ENCODE data around the gene MYO10.

Gene MYO10

DNA sequence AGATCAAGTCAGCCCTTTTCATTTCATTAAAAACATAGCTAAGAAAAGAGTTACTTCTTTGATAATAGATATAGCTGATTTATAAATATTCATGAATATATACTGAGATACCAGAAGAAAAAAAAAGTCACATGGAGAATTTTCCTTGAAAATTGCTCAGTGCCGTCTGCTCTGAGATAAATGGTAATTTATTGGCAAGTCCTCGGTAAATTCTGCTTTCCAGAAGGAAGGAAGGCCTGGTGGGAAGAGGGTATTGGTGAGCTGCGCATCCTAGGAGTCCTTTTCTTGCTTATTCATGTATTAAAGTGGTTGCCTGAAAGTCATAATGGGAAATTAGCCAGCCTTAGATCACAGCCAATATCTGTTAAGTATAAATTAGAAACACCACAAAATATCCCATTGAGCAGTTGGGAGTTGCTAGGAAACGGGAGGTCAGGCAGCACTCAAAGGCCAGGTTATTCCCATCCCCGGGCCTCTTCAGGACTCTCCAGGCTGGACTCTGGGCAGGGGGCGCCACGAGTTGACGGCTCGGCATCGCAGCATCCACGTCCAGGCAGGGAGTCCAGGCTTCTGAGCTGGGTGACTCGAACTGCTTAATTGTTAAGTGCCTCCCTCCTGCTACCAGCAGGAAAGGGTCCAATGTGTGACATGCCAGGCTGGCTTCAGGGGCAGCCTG lies 202.6 kb downstream of the MYO10 start:
- Histone ChIP-seq H3K9me3 (ENCODE audit: control insufficient read depth, insufficient read depth, low read depth, low read length) (no peaks in the 10 kb centered on the region), H3K4me3 (ENCODE audit: low read depth, low read length) (no peak overlapping the region), H3K27ac (ENCODE audit: extremely low read depth, low read depth, low read length) (no peak overlapping the region), H3K36me3 (ENCODE audit: control insufficient read depth in 2 of 2, insufficient read depth in 1 of 2, low read length in 2 of 2) (no peaks in the 10 kb centered on the region; a peak in 1 of 3 replicates), H3K4me1 (ENCODE audit: control insufficient read depth, insufficient read depth, low read length) (peaks cover 5% of the 10 kb centered on the region)
- ChIA-PET CTCF (no interaction called here), POLR2A (no interaction called here)
- no peak for TF ChIP-seq ZNF16 (tag by site-specific recombination; IDR thresholded peaks at IDR 0.05; ENCODE audit: low read depth)
- TF ChIP-seq ZNF366 (tag by site-specific recombination; conservative IDR thresholded peaks at IDR 0.05), result no peak
- TF ChIP-seq, protein P1, sequence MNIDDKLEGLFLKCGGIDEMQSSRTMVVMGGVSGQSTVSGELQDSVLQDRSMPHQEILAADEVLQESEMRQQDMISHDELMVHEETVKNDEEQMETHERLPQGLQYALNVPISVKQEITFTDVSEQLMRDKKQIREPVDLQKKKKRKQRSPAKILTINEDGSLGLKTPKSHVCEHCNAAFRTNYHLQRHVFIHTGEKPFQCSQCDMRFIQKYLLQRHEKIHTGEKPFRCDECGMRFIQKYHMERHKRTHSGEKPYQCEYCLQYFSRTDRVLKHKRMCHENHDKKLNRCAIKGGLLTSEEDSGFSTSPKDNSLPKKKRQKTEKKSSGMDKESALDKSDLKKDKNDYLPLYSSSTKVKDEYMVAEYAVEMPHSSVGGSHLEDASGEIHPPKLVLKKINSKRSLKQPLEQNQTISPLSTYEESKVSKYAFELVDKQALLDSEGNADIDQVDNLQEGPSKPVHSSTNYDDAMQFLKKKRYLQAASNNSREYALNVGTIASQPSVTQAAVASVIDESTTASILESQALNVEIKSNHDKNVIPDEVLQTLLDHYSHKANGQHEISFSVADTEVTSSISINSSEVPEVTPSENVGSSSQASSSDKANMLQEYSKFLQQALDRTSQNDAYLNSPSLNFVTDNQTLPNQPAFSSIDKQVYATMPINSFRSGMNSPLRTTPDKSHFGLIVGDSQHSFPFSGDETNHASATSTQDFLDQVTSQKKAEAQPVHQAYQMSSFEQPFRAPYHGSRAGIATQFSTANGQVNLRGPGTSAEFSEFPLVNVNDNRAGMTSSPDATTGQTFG (tag by site-specific recombination; IDR thresholded peaks at IDR 0.05; ENCODE audit: borderline replicate concordance), result no peak
- no peak for TF ChIP-seq ZNF132 (tag by site-specific recombination; IDR thresholded peaks at IDR 0.05; ENCODE audit: borderline replicate concordance)
- TF ChIP-seq, protein P2, sequence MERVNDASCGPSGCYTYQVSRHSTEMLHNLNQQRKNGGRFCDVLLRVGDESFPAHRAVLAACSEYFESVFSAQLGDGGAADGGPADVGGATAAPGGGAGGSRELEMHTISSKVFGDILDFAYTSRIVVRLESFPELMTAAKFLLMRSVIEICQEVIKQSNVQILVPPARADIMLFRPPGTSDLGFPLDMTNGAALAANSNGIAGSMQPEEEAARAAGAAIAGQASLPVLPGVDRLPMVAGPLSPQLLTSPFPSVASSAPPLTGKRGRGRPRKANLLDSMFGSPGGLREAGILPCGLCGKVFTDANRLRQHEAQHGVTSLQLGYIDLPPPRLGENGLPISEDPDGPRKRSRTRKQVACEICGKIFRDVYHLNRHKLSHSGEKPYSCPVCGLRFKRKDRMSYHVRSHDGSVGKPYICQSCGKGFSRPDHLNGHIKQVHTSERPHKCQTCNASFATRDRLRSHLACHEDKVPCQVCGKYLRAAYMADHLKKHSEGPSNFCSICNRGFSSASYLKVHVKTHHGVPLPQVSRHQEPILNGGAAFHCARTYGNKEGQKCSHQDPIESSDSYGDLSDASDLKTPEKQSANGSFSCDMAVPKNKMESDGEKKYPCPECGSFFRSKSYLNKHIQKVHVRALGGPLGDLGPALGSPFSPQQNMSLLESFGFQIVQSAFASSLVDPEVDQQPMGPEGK (tag by site-specific recombination; IDR thresholded peaks at IDR 0.05), result no peak
- TF ChIP-seq, protein P3, sequence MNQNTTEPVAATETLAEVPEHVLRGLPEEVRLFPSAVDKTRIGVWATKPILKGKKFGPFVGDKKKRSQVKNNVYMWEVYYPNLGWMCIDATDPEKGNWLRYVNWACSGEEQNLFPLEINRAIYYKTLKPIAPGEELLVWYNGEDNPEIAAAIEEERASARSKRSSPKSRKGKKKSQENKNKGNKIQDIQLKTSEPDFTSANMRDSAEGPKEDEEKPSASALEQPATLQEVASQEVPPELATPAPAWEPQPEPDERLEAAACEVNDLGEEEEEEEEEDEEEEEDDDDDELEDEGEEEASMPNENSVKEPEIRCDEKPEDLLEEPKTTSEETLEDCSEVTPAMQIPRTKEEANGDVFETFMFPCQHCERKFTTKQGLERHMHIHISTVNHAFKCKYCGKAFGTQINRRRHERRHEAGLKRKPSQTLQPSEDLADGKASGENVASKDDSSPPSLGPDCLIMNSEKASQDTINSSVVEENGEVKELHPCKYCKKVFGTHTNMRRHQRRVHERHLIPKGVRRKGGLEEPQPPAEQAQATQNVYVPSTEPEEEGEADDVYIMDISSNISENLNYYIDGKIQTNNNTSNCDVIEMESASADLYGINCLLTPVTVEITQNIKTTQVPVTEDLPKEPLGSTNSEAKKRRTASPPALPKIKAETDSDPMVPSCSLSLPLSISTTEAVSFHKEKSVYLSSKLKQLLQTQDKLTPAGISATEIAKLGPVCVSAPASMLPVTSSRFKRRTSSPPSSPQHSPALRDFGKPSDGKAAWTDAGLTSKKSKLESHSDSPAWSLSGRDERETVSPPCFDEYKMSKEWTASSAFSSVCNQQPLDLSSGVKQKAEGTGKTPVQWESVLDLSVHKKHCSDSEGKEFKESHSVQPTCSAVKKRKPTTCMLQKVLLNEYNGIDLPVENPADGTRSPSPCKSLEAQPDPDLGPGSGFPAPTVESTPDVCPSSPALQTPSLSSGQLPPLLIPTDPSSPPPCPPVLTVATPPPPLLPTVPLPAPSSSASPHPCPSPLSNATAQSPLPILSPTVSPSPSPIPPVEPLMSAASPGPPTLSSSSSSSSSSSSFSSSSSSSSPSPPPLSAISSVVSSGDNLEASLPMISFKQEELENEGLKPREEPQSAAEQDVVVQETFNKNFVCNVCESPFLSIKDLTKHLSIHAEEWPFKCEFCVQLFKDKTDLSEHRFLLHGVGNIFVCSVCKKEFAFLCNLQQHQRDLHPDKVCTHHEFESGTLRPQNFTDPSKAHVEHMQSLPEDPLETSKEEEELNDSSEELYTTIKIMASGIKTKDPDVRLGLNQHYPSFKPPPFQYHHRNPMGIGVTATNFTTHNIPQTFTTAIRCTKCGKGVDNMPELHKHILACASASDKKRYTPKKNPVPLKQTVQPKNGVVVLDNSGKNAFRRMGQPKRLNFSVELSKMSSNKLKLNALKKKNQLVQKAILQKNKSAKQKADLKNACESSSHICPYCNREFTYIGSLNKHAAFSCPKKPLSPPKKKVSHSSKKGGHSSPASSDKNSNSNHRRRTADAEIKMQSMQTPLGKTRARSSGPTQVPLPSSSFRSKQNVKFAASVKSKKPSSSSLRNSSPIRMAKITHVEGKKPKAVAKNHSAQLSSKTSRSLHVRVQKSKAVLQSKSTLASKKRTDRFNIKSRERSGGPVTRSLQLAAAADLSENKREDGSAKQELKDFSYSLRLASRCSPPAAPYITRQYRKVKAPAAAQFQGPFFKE (tag by site-specific recombination; IDR thresholded peaks at IDR 0.05; ENCODE audit: borderline replicate concordance), result no peak

DNA sequence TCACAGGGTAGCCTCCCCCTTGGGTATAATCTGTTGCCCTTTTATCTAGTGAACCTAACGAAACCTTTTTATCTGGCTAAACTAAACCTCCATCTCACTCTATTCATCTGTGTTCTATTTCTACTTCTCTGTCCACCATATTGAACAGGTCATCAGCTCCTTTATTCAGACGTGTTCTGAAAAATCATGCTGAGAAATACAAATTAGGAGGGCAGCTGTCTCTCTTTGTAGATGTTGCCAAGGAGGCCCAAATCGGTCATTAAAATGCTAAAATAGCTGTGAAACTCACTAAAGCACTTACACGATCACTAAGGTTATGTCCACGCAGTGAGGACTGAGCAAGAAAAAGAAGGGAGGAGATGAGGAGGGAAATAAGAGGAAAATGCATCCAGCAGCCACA lies 203.7 kb downstream of the MYO10 start:
- ChIA-PET POLR2A (interaction anchor here (0.6 kb wide), 1 partner anchor 25 kb away, joined by 5 read pairs; no protein-coding TSS in a partner anchor), CTCF (no interaction called here)
- Histone ChIP-seq H3K4me1 (ENCODE audit: control insufficient read depth, insufficient read depth, low read length) (peaks cover 10% of the 10 kb centered on the region), H3K9me3 (ENCODE audit: control insufficient read depth, insufficient read depth, low read depth, low read length) (no peaks in the 10 kb centered on the region), H3K36me3 (ENCODE audit: control insufficient read depth in 2 of 2, insufficient read depth in 1 of 2, low read length in 2 of 2) (no peaks in the 10 kb centered on the region; a peak in 1 of 3 replicates), H3K27ac (ENCODE audit: extremely low read depth, low read depth, low read length) (no peak overlapping the region), H3K4me3 (ENCODE audit: low read depth, low read length) (no peak overlapping the region)
- TF ChIP-seq ZNF600 (tag by site-specific recombination; IDR thresholded peaks at IDR 0.05) (no peak), ZBTB48 (tag by site-specific recombination; IDR thresholded peaks at IDR 0.05) (no peak), SP2 (tag by site-specific recombination; IDR thresholded peaks at IDR 0.05) (no peak), ZNF311 (tag by site-specific recombination; IDR thresholded peaks at IDR 0.05; ENCODE audit: borderline replicate concordance) (no peak), HOXC10 (CRISPR knock-in tag; IDR thresholded peaks at IDR 0.05) (no peak), KLF1 (tag by site-specific recombination; IDR thresholded peaks at IDR 0.05) (no peak), KLF7 (tag by site-specific recombination; IDR thresholded peaks at IDR 0.05; ENCODE audit: borderline replicate concordance) (no peak), ZNF561 (tag by site-specific recombination; IDR thresholded peaks at IDR 0.05; ENCODE audit: borderline replicate concordance) (no peak), GFI1B (tag by site-specific recombination; IDR thresholded peaks at IDR 0.05) (no peak), ZNF155 (tag by site-specific recombination; IDR thresholded peaks at IDR 0.05) (no peak), ZNF837 (tag by site-specific recombination; IDR thresholded peaks at IDR 0.05) (no peak), ZNF626 (tag by site-specific recombination; IDR thresholded peaks at IDR 0.05) (no peak)
- TF ChIP-seq, protein P4, sequence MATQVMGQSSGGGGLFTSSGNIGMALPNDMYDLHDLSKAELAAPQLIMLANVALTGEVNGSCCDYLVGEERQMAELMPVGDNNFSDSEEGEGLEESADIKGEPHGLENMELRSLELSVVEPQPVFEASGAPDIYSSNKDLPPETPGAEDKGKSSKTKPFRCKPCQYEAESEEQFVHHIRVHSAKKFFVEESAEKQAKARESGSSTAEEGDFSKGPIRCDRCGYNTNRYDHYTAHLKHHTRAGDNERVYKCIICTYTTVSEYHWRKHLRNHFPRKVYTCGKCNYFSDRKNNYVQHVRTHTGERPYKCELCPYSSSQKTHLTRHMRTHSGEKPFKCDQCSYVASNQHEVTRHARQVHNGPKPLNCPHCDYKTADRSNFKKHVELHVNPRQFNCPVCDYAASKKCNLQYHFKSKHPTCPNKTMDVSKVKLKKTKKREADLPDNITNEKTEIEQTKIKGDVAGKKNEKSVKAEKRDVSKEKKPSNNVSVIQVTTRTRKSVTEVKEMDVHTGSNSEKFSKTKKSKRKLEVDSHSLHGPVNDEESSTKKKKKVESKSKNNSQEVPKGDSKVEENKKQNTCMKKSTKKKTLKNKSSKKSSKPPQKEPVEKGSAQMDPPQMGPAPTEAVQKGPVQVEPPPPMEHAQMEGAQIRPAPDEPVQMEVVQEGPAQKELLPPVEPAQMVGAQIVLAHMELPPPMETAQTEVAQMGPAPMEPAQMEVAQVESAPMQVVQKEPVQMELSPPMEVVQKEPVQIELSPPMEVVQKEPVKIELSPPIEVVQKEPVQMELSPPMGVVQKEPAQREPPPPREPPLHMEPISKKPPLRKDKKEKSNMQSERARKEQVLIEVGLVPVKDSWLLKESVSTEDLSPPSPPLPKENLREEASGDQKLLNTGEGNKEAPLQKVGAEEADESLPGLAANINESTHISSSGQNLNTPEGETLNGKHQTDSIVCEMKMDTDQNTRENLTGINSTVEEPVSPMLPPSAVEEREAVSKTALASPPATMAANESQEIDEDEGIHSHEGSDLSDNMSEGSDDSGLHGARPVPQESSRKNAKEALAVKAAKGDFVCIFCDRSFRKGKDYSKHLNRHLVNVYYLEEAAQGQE (tag by site-specific recombination; IDR thresholded peaks at IDR 0.05), result no peak
